A549 (cell line): ENCODE measurements around the gene FOXP3.

ENCODE experiments used
- BCL3 ChIP-seq: fragments of >200 bp; sonication (Bioruptor Twin); formaldehyde crosslinking; IDR thresholded peaks from 3 replicates; pipeline ENCODE4 v1.6.1; 2016
- CHD2 ChIP-seq: fragments of 150-350 bp; IDR thresholded peaks from 2 replicates; pipeline ENCODE4 v1.6.1; 2014; ENCODE audit warnings: low read length; ENCODE audit not compliant: partially characterized antibody
- CTCF ChIP-seq: fragments of >200 bp; sonication (Bioruptor Twin); formaldehyde crosslinking; IDR thresholded peaks from 3 replicates; pipeline ENCODE4 v1.5.1; 2016
- EP300 ChIP-seq, 2 experiments: fragments of >200 bp; sonication (Bioruptor Twin); formaldehyde crosslinking; IDR thresholded peaks; 2 replicates in 1 of 2; 3 replicates in 1 of 2; pipeline ENCODE4 v1.6.1; 2016 to 2017
- GATA3 ChIP-seq: IDR thresholded peaks from 2 replicates; pipeline ENCODE4 v1.6.1; 2012; ENCODE audit warnings: borderline replicate concordance
- HDAC2 ChIP-seq: fragments of 200-600 bp; sonication (generic); IDR thresholded peaks from 2 replicates; pipeline ENCODE4 v1.6.1; 2016
- JUN ChIP-seq, 2 experiments: fragments of >200 bp; sonication (Bioruptor Twin); formaldehyde crosslinking; IDR thresholded peaks; 2 replicates in 1 of 2; 3 replicates in 1 of 2; pipeline ENCODE4 v1.6.1; 2016 to 2017
- MAX ChIP-seq: IDR thresholded peaks from 2 replicates; pipeline ENCODE4 v1.6.1; 2012
- POLR2A ChIP-seq: IDR thresholded peaks from 2 replicates; pipeline ENCODE4 v1.6.1; 2012; ENCODE audit warnings: mild to moderate bottlenecking, low read length
- RCOR1 ChIP-seq: fragments of 150-350 bp; IDR thresholded peaks from 2 replicates; pipeline ENCODE4 v1.6.1; 2014; ENCODE audit warnings: antibody characterized with exemption, low read length, low read depth
- REST ChIP-seq: fragments of 200-600 bp; sonication (generic); IDR thresholded peaks from 2 replicates; pipeline ENCODE4 v1.6.1; 2016; ENCODE audit warnings: antibody characterized with exemption, mild to moderate bottlenecking, moderate library complexity
- SREBF2 ChIP-seq: fragments of 450-650 bp; IDR thresholded peaks from 2 replicates; pipeline ENCODE4 v1.6.1; 2014; ENCODE audit warnings: mild to moderate bottlenecking, moderate library complexity

- TF ChIP-seq CTCF (no peak), HDAC2 (no peak), BCL3 (no peak), REST (no peak), MAX (no peak), RCOR1 (no peak), SREBF2 (no peak), JUN (IDR thresholded peaks at IDR 0.05) (no peak), EP300 (IDR thresholded peaks at IDR 0.05) (no peak), GATA3 (no peak), CHD2 (no peak), POLR2A (no peak)
These were observed 4.1 kb downstream of the FOXP3 start for GRCh38 chrX:49260221-49260985.
